OCI-LY7 (cell line): ENCODE measurements around the gene CYFIP1. TPM values are rescaled to one million over a fixed set of nuclear protein-coding genes. Genes with fewer than 3 reads are reported as not detected.

Experiments
- BruUV-seq: library from RNA; stranded (reverse); fragments of 400-500 nt; replicated peaks from 2 replicates; lab custom pipeline; 2021; lab: Mats Ljungman, UMichigan
- CTCF ChIA-PET: fragments of 300-600 bp; sonication (Branson Sonifier 250); formaldehyde crosslinking; loops from one replicate; lab custom pipeline; 2022; ENCODE audit warnings: antibody characterized with exemption; ENCODE audit not compliant: unreplicated experiment; lab: Charles Lee
- POLR2A ChIA-PET: fragments of 300-600 bp; sonication (Branson Sonifier 250); formaldehyde crosslinking; loops from one replicate; lab custom pipeline; 2022; ENCODE audit warnings: antibody characterized with exemption; lab: Charles Lee
- DNase-seq: peaks from one replicate; pipeline ENCODE4 v3.0.0-alpha.2; 2015; ENCODE audit warnings: low spot score
- H2AFZ ChIP-seq: fragments of 200-600 bp; sonication (generic), shearing (Covaris generic); 2 replicates; pipeline ENCODE4 v1.6.1; 2014; ENCODE audit warnings: mild to moderate bottlenecking, antibody characterized with exemption, low read length, moderate library complexity
- H3K27ac ChIP-seq: fragments of 200-600 bp; sonication (generic); 2 replicates; pipeline ENCODE4 v1.5.1; 2014; ENCODE audit warnings: mixed run types, low read depth, mild to moderate bottlenecking, moderate library complexity, low read length, inconsistent platforms; ENCODE audit not compliant: poor library complexity, severe bottlenecking
- H3K36me3 ChIP-seq: fragments of 200-600 bp; sonication (generic); 2 replicates; pipeline ENCODE4 v1.6.1; 2014; ENCODE audit warnings: mild to moderate bottlenecking, antibody characterized with exemption, low read length, moderate library complexity, mixed read lengths; ENCODE audit not compliant: insufficient read depth
- H3K4me1 ChIP-seq: fragments of 200-600 bp; sonication (generic); 2 replicates; pipeline ENCODE4 v1.5.1; 2014; ENCODE audit warnings: mild to moderate bottlenecking, low read length; ENCODE audit not compliant: insufficient read depth, poor library complexity, severe bottlenecking
- H3K4me2 ChIP-seq: fragments of 200-600 bp; sonication (generic); 2 replicates; pipeline ENCODE4 v1.6.1; 2014; ENCODE audit warnings: mild to moderate bottlenecking, low read length
- H3K4me3 ChIP-seq: fragments of 200-600 bp; sonication (generic); 2 replicates; pipeline ENCODE4 v1.5.1; 2014; ENCODE audit warnings: mild to moderate bottlenecking, low read depth, low read length; ENCODE audit not compliant: poor library complexity, severe bottlenecking
- H3K79me2 ChIP-seq: fragments of 200-600 bp; sonication (generic); 2 replicates; pipeline ENCODE4 v1.6.1; 2016; ENCODE audit warnings: low read depth, mild to moderate bottlenecking, low read length, moderate library complexity, mixed read lengths; ENCODE audit not compliant: insufficient read depth
- H3K9me2 ChIP-seq: fragments of 200-600 bp; sonication (generic); 2 replicates; pipeline ENCODE4 v1.6.1; 2016; ENCODE audit warnings: mild to moderate bottlenecking, low read length, mixed read lengths; ENCODE audit not compliant: insufficient read depth
- H3K9me3 ChIP-seq: fragments of 200-600 bp; sonication (generic); 2 replicates; pipeline ENCODE4 v1.6.1; 2014; ENCODE audit warnings: mild to moderate bottlenecking, mixed run types, low read length, mixed read lengths
- H4K20me1 ChIP-seq: fragments of 200-600 bp; sonication (generic); 2 replicates; pipeline ENCODE4 v1.6.1; 2014; ENCODE audit warnings: mild to moderate bottlenecking, antibody characterized with exemption, low read length, moderate library complexity, mixed read lengths; ENCODE audit not compliant: insufficient read depth
- CTCF ChIP-seq: fragments of 200-600 bp; sonication (generic); conservative IDR thresholded peaks from 2 replicates; pipeline ENCODE4 v1.5.1; 2014; ENCODE audit warnings: mild to moderate bottlenecking, antibody characterized with exemption, low read length, moderate library complexity, mixed read lengths
- EZH2phosphoT487 ChIP-seq: fragments of 200-600 bp; sonication (generic); IDR thresholded peaks from 2 replicates; pipeline ENCODE4 v1.6.1; 2018; ENCODE audit warnings: low read depth, borderline replicate concordance, mild to moderate bottlenecking, mixed run types, antibody characterized with exemption, low read length, moderate library complexity, mixed read lengths
- intact Hi-C: fragments of 100-400 bp; cut with micrococcal nuclease; formaldehyde crosslinking; loops from one replicate; pipeline ENCODE4 v1.10.0; 2022; ENCODE audit not compliant: unreplicated experiment
- total RNA-seq, 2 experiments: library from RNA; depleted of rRNA in 1 of 2; stranded (reverse); fragments of >200 nt in 1 of 2; shearing (Covaris generic) in 1 of 2; gene quantifications; 2 replicates each; pipeline ENCODE4 v1.2.3, GENCODE V29; 2014 to 2022

Gene CYFIP1
- total RNA-seq, 2 experiments from 2014 or later = 0.98 to 1.3 TPM

DNA sequence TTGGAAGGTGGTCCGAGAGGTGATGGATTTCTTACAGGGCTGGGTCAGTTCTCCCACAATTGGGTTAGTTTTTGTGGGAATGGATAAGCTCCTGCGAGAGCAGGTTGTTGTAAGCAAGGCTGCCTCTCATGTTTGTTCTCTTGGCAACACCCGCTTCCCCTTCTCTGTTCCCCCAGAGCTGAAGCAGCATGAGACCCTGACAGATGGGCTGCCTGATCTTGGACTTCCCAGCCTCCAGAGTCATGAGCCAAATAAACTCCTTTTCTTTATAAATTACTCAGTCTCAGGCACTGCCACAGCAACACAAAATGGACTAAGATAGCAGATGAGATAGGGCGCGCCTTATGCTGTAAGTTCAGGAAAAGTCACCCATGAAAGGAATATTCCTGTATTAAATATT is 103.1 kb downstream of the CYFIP1 start:
- ChIA-PET CTCF (no interaction called here), POLR2A (no interaction called here)
- no peaks in the 10 kb centered on the region for H3K79me2 ChIP-seq
- H4K20me1 ChIP-seq = no peaks in the 10 kb centered on the region
- no TSS peak for BruUV-seq
- H3K36me3 ChIP-seq = no peaks in the 10 kb centered on the region
- no peak overlapping the region for H3K4me3 ChIP-seq
- TF ChIP-seq CTCF (no peak), EZH2phosphoT487 (no peak)
- H3K27ac ChIP-seq = no peak overlapping the region
- H3K4me1 ChIP-seq = no peaks in the 10 kb centered on the region
- H2AFZ ChIP-seq = no peak overlapping the region
- H3K4me2 ChIP-seq = no peak overlapping the region
- no peaks in the 10 kb centered on the region for H3K9me2 ChIP-seq
- no peaks in the 10 kb centered on the region for H3K9me3 ChIP-seq
- intact Hi-C loops = no loop called here
- DNase-seq = no peak

DNA sequence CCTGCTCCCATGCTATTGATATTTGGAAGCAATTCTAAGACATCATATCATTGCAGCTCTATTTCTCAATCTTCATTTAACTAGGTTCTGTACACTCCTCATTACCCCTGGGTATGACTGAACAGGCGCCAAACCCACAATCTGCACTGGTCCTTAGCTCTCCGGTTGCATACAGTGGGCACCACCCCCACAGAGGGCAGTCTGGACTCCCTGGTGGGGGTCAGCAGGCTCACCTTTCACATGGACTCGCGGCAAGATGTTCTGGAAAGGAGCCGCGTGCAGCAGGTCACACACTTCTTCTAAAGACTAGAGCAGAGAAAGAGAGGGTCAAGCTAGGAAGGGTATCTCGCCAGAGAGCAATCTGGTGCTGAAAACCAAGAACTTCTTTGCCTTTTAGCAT is 105.2 kb downstream of the CYFIP1 start:
- no peak overlapping the region for H3K4me2 ChIP-seq
- BruUV-seq = no TSS peak
- CTCF ChIA-PET = no interaction called here
- intact Hi-C loops = no loop called here
- no peak overlapping the region for H3K27ac ChIP-seq
- no peaks in the 10 kb centered on the region for H3K9me2 ChIP-seq
- H3K4me3 ChIP-seq = no peak overlapping the region
- TF ChIP-seq EZH2phosphoT487 (no peak), CTCF (no peak)
- DNase-seq = no peak
- H3K79me2 ChIP-seq = no peaks in the 10 kb centered on the region
- H4K20me1 ChIP-seq = no peaks in the 10 kb centered on the region
- H2AFZ ChIP-seq = no peak overlapping the region
- peaks cover 8% of the 10 kb centered on the region for H3K36me3 ChIP-seq
- H3K4me1 ChIP-seq = no peaks in the 10 kb centered on the region
- POLR2A ChIA-PET = no interaction called here
- no peaks in the 10 kb centered on the region for H3K9me3 ChIP-seq

DNA sequence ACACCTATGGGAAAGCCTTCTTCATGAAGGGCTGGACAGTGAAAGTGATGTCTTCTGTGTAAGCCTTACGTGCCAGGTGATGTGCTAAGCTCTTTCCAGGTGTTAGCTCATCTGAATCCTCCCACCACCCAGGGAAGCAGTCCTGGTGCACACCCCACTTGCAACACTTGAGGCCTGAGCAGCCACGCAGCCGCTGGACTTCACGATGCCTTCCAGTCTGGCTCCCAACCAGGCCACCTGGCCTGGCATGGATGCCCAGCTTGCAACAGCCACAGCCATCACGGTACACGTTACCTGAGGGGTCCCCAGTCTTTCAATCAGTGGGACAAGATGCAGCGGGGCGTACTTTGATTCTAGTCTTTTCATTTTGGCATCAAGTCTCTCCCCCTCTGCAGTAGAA is 105.9 kb downstream of the CYFIP1 start:
- BruUV-seq = no TSS peak
- ChIA-PET POLR2A (no interaction called here), CTCF (no interaction called here)
- intact Hi-C loops = no loop called here
- Histone ChIP-seq H3K4me3 (no peak overlapping the region), H3K27ac (no peak overlapping the region), H3K9me2 (no peaks in the 10 kb centered on the region), H4K20me1 (no peaks in the 10 kb centered on the region), H3K4me1 (no peaks in the 10 kb centered on the region), H2AFZ (no peak overlapping the region), H3K9me3 (no peaks in the 10 kb centered on the region), H3K79me2 (no peaks in the 10 kb centered on the region), H3K4me2 (no peak overlapping the region), H3K36me3 (peaks cover 15% of the 10 kb centered on the region)
- TF ChIP-seq CTCF (no peak), EZH2phosphoT487 (no peak)
- DNase-seq = no peak
